ENCODE data around the gene VWA7. TPM values are rescaled to one million over a fixed set of nuclear protein-coding genes. Genes with fewer than 3 reads are reported as not detected.

Gene VWA7
- total RNA-seq, 1 experiment from 2014 or later: 3.2 TPM

GRCh38 chr6:31758281-31758680 is 18.8 kb downstream of the VWA7 start:
- no peak for DNase-seq (ENCODE audit: low spot score)

- DNase-seq (ENCODE audit: low spot score): peak; percentile 70
These were observed 24.3 kb downstream of the VWA7 start for GRCh38 chr6:31752739-31753319.

- DNase-seq (ENCODE audit: low spot score): peak; percentile 89
These were observed 26.6 kb downstream of the VWA7 start for GRCh38 chr6:31750411-31751022.

- DNase-seq (ENCODE audit: low spot score): no peak
These were observed 27.7 kb downstream of the VWA7 start for GRCh38 chr6:31749301-31750036.

- DNase-seq (ENCODE audit: low spot score): no peak
These were observed 32.7 kb downstream of the VWA7 start for GRCh38 chr6:31744422-31744821.

GRCh38 chr6:31742894-31743293 is 34.2 kb downstream of the VWA7 start:
- DNase-seq (ENCODE audit: low spot score): no peak

GRCh38 chr6:31741815-31742214 is 35.3 kb downstream of the VWA7 start:
- no peak for DNase-seq (ENCODE audit: low spot score)

- DNase-seq (ENCODE audit: low spot score): no peak
These were observed 36.5 kb downstream of the VWA7 start for GRCh38 chr6:31740397-31741223.

- DNase-seq (ENCODE audit: low spot score): peak; percentile 99
These were observed 37.3 kb downstream of the VWA7 start, which contains the start of gene MSH5 for GRCh38 chr6:31739639-31740396. TSS of gene MSH5 (plus strand) at chr6:31740005. CDS start at chr6:31740467, 462 bp downstream.

GRCh38 chr6:31737991-31738979 is 38.8 kb downstream of the VWA7 start:
- DNase-seq (ENCODE audit: low spot score): peak; percentile 89

GRCh38 chr6:31737315-31737990 is 39.7 kb downstream of the VWA7 start:
- DNase-seq (ENCODE audit: low spot score): peak; percentile 10

- DNase-seq (ENCODE audit: low spot score): no peak
These were observed 40.3 kb downstream of the VWA7 start for GRCh38 chr6:31736768-31737314.

- peak; percentile 86 for DNase-seq (ENCODE audit: low spot score)
These were observed 40.9 kb downstream of the VWA7 start, which contains the start of gene CLIC1 for GRCh38 chr6:31736021-31736767. TSS of gene CLIC1 (minus strand) at chr6:31736530. CDS start at chr6:31736300, 230 bp downstream.

- peak; percentile 89 for DNase-seq (ENCODE audit: low spot score)
These were observed 42.2 kb downstream of the VWA7 start for GRCh38 chr6:31734821-31735406.

GRCh38 chr6:31734247-31734820 is 42.8 kb downstream of the VWA7 start:
- DNase-seq (ENCODE audit: low spot score): no peak

GRCh38 chr6:31733734-31734133 is 43.4 kb downstream of the VWA7 start:
- no peak for DNase-seq (ENCODE audit: low spot score)

- DNase-seq (ENCODE audit: low spot score): no peak
These were observed 45.1 kb downstream of the VWA7 start for GRCh38 chr6:31732029-31732428.
